IPS-15b (cell line): Measurements from ENCODE around the gene DGKZ.

ENCODE experiments used
- H3K27me3 ChIP-seq: one replicate; pipeline ENCODE4 v1.6.1; 2013; ENCODE audit warnings: low read length; ENCODE audit not compliant: control insufficient read depth, insufficient read depth
- H3K36me3 ChIP-seq: one replicate; pipeline ENCODE4 v1.6.1; 2013; ENCODE audit warnings: low read length; ENCODE audit not compliant: control insufficient read depth, insufficient read depth
- H3K4me1 ChIP-seq: one replicate; pipeline ENCODE4 v1.6.1; 2013; ENCODE audit warnings: mild to moderate bottlenecking, low read length; ENCODE audit not compliant: control insufficient read depth, insufficient read depth
- H3K4me3 ChIP-seq: one replicate; pipeline ENCODE4 v1.5.1; 2013; ENCODE audit warnings: low read depth, low read length
- H3K9ac ChIP-seq: one replicate; pipeline ENCODE4 v1.6.1; 2013; ENCODE audit warnings: low read depth, mild to moderate bottlenecking, low read length
- H3K9me3 ChIP-seq: one replicate; pipeline ENCODE4 v1.6.1; 2013; ENCODE audit warnings: mild to moderate bottlenecking, low read length; ENCODE audit not compliant: control insufficient read depth, insufficient read depth

Gene DGKZ

GRCh38 chr11:46331282-46331984 is 15.8 kb upstream of the DGKZ start:
- Histone ChIP-seq H3K9ac (peak overlapping the region; percentile 47), H3K4me3 (no peak overlapping the region), H3K9me3 (no peaks in the 10 kb centered on the region), H3K27me3 (peaks cover 46% of the 10 kb centered on the region), H3K4me1 (peaks cover 21% of the 10 kb centered on the region), H3K36me3 (peaks cover 3% of the 10 kb centered on the region)

- H3K27me3 ChIP-seq = peaks cover 46% of the 10 kb centered on the region
- peaks cover 3% of the 10 kb centered on the region for H3K36me3 ChIP-seq
- H3K9me3 ChIP-seq = no peaks in the 10 kb centered on the region
- no peak overlapping the region for H3K9ac ChIP-seq
- H3K4me3 ChIP-seq = peak overlapping the region; percentile 59
- peaks cover 27% of the 10 kb centered on the region for H3K4me1 ChIP-seq
Measured at GRCh38 chr11:46332093-46332567, 15.1 kb upstream of the DGKZ start.

GRCh38 chr11:46332568-46333393 is 14.5 kb upstream of the DGKZ start:
- peaks cover 46% of the 10 kb centered on the region for H3K27me3 ChIP-seq

GRCh38 chr11:46333394-46333947 is 13.8 kb upstream of the DGKZ start:
- Histone ChIP-seq H3K27me3 (peaks cover 46% of the 10 kb centered on the region), H3K36me3 (peaks cover 3% of the 10 kb centered on the region), H3K9ac (no peak overlapping the region), H3K4me3 (peak overlapping the region; percentile 59), H3K9me3 (no peaks in the 10 kb centered on the region), H3K4me1 (peaks cover 39% of the 10 kb centered on the region)

More at GRCh38 chr11:46332568-46333393, 14.5 kb upstream of the DGKZ start:
- no peak overlapping the region for H3K9ac ChIP-seq
- H3K36me3 ChIP-seq = peaks cover 3% of the 10 kb centered on the region
- H3K4me3 ChIP-seq = peak overlapping the region; percentile 59
- no peaks in the 10 kb centered on the region for H3K9me3 ChIP-seq
- peaks cover 32% of the 10 kb centered on the region for H3K4me1 ChIP-seq

- Histone ChIP-seq H3K4me3 (peak overlapping the region; percentile 59), H3K27me3 (peaks cover 46% of the 10 kb centered on the region), H3K36me3 (peaks cover 3% of the 10 kb centered on the region), H3K9ac (no peak overlapping the region), H3K9me3 (no peaks in the 10 kb centered on the region), H3K4me1 (peaks cover 43% of the 10 kb centered on the region)
Measured at GRCh38 chr11:46334211-46334610, 13.1 kb upstream of the DGKZ start.

- Histone ChIP-seq H3K9ac (no peak overlapping the region), H3K27me3 (peaks cover 36% of the 10 kb centered on the region), H3K9me3 (no peaks in the 10 kb centered on the region), H3K36me3 (peaks cover 3% of the 10 kb centered on the region), H3K4me3 (no peak overlapping the region), H3K4me1 (peaks cover 49% of the 10 kb centered on the region)
Measured at GRCh38 chr11:46335271-46335670, 12.0 kb upstream of the DGKZ start.

GRCh38 chr11:46335890-46336562 is 11.2 kb upstream of the DGKZ start:
- no peak overlapping the region for H3K4me3 ChIP-seq
- peak overlapping the region; percentile 54 for H3K9ac ChIP-seq
- H3K9me3 ChIP-seq = no peaks in the 10 kb centered on the region
- H3K4me1 ChIP-seq = peaks cover 44% of the 10 kb centered on the region
- H3K27me3 ChIP-seq = peaks cover 28% of the 10 kb centered on the region
- peaks cover 3% of the 10 kb centered on the region for H3K36me3 ChIP-seq

GRCh38 chr11:46336563-46337180 is 10.6 kb upstream of the DGKZ start:
- peaks cover 22% of the 10 kb centered on the region for H3K27me3 ChIP-seq

GRCh38 chr11:46337626-46338345 is 9.5 kb upstream of the DGKZ start:
- H3K9me3 ChIP-seq = no peaks in the 10 kb centered on the region
- peaks cover 13% of the 10 kb centered on the region for H3K27me3 ChIP-seq
- H3K9ac ChIP-seq = no peak overlapping the region
- no peak overlapping the region for H3K4me3 ChIP-seq
- peaks cover 3% of the 10 kb centered on the region for H3K36me3 ChIP-seq
- peaks cover 50% of the 10 kb centered on the region for H3K4me1 ChIP-seq

More at GRCh38 chr11:46336563-46337180, 10.6 kb upstream of the DGKZ start:
- H3K4me1 ChIP-seq = peaks cover 45% of the 10 kb centered on the region
- peaks cover 3% of the 10 kb centered on the region for H3K36me3 ChIP-seq
- no peak overlapping the region for H3K4me3 ChIP-seq
- H3K9me3 ChIP-seq = no peaks in the 10 kb centered on the region
- H3K9ac ChIP-seq = no peak overlapping the region

- Histone ChIP-seq H3K9me3 (no peaks in the 10 kb centered on the region), H3K36me3 (peaks cover 3% of the 10 kb centered on the region), H3K4me1 (peaks cover 53% of the 10 kb centered on the region), H3K27me3 (peaks cover 10% of the 10 kb centered on the region), H3K4me3 (peak overlapping the region; percentile 23), H3K9ac (peak overlapping the region; percentile 8)
Measured at GRCh38 chr11:46338636-46338987, 8.7 kb upstream of the DGKZ start.
